HG02642 (cell line): ENCODE measurements around the gene ST3GAL5.

Experiments used
- ATAC-seq: cut with Tn5 transposase; IDR thresholded peaks from one replicate; pipeline ENCODE4 v1.9.1; 2021; ENCODE audit warnings: mild to moderate bottlenecking; ENCODE audit not compliant: unreplicated experiment, poor library complexity

Gene ST3GAL5

DNA sequence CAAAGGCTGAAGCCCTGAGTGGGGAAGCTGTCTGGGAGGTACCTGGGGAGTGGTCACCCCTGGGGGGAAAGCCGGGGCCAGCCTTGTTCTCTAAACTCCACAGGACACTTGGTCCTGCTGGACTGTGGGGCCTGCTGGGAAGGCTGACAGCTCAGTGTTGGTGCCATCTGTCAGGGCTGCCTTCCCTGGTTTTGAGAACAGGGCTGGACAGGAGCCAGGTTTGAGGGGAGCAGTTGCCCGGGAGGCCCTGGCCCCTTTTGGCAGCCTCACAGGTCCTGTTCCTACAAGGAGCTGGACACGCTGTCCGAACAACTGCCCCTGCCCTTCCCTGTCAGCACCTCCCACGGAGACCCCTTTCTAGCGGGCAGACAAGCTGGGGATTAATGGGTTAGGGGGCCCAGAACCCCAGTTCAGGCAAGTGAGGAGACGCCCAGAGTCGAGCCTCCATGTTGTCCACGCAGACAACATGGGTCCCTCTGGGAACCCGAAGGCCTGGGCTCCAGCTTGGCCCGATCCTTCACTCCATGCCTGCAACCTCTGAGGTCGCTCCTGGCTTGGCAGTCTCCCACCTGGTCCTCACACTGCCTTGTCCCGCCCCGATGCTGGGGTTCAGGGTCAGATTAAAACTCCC, 94.2 kb downstream of the ST3GAL5 start:
- no peak for ATAC-seq

- ATAC-seq: no peak
These were observed 94.8 kb downstream of the ST3GAL5 start for GRCh38 chr2:85794038-85794441.

DNA sequence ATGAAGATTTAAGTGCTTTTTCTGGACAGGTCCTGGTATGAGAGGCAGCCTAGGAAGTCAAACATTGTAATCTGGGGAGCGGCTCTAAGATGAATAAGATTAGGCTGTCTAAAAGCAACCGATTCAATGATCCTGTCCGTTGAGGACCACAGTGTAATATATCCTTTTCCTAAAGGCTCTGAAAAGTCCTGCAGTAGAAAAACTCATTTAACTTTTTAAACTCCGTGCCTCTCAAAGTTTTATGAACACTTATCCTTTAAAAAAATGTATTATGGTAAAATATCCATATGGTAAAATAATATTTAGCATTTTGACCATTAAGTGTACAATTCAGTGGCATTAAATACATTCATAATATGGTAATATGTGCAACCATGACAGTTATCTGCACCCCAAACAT, 95.2 kb downstream of the ST3GAL5 start:
- ATAC-seq: no peak

DNA sequence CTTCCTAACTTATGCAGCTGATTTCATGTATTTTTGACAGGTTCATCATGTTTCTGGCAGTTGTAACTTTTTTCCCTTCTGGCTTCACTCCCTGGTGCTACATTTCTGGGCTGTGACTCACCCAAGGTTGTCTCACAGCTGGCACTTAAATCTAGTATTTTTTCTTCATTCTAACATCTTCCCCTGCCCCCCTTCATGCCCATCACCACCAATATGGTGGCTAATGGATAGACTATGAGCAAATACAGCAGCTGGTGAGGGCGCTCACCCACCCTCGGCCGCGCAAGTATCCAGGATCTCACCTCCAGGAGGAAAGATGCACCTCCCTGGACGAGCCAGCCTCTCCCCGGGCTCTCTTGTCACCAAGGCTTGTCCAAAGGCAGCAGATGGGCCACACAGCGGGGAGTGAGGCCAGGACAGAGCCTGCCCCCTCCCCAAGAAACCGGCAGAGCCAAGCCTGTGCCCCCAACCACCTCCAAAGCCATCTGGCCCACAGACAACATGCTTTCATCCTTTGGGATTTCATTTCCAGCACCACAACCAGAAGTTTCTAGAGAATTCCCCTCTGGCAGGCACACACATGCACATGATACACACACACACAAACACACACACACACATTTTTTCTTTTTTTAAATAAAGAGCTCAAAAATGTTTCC, 95.9 kb downstream of the ST3GAL5 start:
- no peak for ATAC-seq

- ATAC-seq: no peak
These were observed 96.9 kb downstream of the ST3GAL5 start for GRCh38 chr2:85791704-85792565.

DNA sequence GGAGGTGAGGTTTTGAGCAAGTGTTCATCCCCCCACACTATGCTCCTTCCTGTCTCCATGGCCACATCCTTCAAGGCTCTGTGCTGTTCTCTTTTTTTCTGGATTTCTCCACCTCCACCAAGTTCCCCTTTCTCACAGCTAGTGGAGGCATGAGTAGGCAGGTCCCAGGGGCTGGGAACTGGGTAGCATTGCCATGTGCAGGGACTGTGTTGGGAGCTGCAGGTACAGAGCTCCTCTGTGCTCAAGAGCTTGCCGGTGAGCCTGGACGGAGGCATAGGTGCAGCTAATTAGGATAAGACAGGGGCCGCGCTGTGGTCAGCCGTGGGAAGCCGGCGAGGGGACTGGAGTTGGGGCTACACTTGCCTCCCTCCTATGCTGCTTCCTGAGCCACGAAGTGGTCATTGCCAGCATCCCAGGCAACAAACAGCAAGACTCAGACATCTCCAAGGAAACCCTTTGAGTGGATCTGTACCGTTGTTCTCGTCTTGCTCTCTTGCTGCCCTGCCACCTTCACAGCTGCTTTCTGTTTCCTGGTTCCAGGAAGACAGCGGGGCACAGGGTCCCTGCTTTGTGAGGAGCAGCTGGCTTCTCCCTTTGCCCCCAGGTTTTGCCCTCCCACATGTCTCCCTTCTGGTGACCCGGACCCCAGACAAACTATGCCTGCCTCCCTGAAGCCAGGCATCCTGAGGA, 98.1 kb downstream of the ST3GAL5 start:
- no peak for ATAC-seq

DNA sequence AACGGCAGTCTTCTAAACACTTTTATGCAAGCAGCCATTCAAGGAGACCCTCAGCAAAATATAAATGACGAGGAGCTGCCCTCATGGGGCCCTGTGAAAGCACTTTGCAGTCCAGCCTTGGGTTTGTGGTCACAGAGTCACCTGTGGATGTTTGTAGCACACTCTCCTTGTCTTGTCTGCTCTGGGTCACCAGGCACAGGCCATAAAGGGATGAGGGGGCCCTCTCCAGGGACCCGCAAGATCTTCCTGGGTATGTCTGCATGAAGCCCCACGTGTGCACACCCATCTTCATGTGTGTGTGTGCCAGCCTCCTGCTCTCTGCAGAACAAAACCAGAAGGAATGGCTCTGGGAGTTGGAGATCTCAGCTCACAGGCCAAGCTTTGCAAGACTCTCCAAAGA, 98.8 kb downstream of the ST3GAL5 start:
- ATAC-seq: no peak

GRCh38 chr2:85789271-85789670, 99.5 kb downstream of the ST3GAL5 start:
- ATAC-seq: no peak

DNA sequence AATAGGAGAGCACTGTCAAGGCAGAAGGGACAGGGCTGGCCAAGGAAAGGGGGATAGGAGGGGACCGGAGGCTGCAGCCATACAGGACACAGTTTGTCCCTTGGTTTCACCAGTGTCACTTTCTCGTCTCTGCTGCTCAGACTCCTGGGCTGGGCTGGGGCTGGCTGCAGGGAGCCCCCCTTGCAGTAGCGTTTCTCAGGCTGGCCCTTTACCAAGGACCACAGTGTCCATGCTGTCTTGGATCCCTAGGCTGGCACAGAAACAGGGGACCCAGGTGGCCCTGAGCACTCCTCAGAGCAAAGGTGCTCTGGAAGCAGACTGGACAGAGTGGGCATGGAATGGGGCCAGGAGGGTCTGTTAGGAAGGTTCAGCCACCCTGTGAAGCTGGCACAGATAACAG, 100.2 kb downstream of the ST3GAL5 start:
- ATAC-seq: no peak

DNA sequence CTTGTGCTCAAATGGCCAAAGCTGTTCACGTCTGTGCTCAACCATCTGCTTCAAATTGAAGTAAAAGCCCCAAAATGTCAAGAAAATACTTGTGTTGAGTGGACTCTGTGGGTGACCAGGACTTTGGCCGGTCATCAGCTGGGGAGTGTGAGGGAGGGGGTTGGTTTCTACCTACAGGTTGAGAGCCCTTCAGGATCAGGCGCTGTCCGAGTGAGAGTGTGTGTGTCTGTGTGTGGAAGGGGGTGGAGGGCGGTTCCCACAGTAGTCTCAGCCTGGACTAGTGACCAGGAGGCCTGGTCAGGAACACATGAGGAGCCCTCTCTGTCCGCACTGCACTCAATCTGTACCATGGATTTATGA, 100.8 kb downstream of the ST3GAL5 start:
- ATAC-seq: no peak

DNA sequence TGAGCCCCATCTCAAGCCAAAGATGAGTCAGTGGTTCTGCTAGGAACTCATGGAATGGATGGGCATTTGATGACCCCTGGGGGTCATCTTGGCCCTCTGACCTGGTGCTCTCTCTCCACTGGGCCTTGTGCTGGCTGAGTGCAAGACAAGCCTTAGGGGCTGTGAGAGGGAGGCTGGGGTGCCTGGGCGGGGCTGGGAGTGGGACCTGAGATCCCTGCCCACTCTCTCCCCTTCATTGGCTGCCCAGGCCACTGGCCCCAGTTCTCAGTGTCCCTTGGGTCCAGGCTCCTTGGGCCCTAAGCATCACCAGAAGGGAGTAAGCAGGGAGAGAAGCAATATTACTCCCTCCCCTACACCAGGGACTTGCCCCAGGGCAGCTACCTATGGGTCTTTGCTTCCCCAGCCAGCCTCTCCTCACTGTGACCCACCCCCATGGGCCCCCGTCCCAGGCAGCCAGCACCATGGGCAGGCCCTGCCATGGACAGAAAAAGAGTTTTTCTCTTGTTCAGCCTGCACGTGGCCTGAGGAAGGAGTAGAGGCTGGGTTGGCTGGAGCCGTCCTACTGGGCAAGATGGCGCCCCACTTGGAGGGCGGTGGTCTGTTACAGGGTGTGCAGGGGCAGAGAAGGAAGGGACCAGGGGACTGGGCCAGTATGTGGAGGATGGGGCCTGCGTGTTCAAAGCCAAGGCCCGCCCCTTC, 101.4 kb downstream of the ST3GAL5 start:
- ATAC-seq: no peak
